Osteocyte (in vitro differentiated cells): ENCODE measurements around the gene ADAMTSL1. TPM values are rescaled to one million over a fixed set of nuclear protein-coding genes. Genes with fewer than 3 reads are reported as not detected.

Experiments
- DNase-seq: peaks from one replicate; pipeline ENCODE4 v3.0.0; 2021; ENCODE audit warnings: mixed read lengths; ENCODE audit not compliant: unreplicated experiment; ENCODE audit errors: extremely low spot score
- H3K27ac Mint-ChIP-seq: one replicate; pipeline ENCODE4 v1.8.0; 2021; ENCODE audit warnings: mild to moderate bottlenecking, mixed read lengths; ENCODE audit not compliant: unreplicated experiment
- H3K27me3 Mint-ChIP-seq: one replicate; pipeline ENCODE4 v1.8.0; 2021; ENCODE audit warnings: mixed read lengths; ENCODE audit not compliant: unreplicated experiment
- H3K36me3 Mint-ChIP-seq: one replicate; pipeline ENCODE4 v1.8.0; 2021; ENCODE audit warnings: mixed read lengths; ENCODE audit not compliant: unreplicated experiment
- H3K4me1 Mint-ChIP-seq: one replicate; pipeline ENCODE4 v1.8.0; 2021; ENCODE audit warnings: mixed read lengths; ENCODE audit not compliant: unreplicated experiment
- H3K4me3 Mint-ChIP-seq: one replicate; pipeline ENCODE4 v1.8.0; 2021; ENCODE audit warnings: mild to moderate bottlenecking, moderate library complexity, mixed read lengths; ENCODE audit not compliant: unreplicated experiment
- H3K9me3 Mint-ChIP-seq: one replicate; pipeline ENCODE4 v1.8.0; 2021; ENCODE audit warnings: mixed read lengths; ENCODE audit not compliant: unreplicated experiment
- total RNA-seq: library from RNA; stranded (reverse); gene quantifications from 2 replicates; pipeline ENCODE4 v1.2.1, GENCODE V29; 2021
- TF ChIP-seq, protein P1 (sequence below): fragments of 200-600 bp; sonication (generic); IDR thresholded peaks from 2 replicates; pipeline ENCODE4 v1.5.0; 2021; ENCODE audit warnings: antibody characterized with exemption, mild to moderate bottlenecking, moderate library complexity

ADAMTSL1 gene
- total RNA-seq, 1 donor from 2014 or later: 1.5 TPM

DNA sequence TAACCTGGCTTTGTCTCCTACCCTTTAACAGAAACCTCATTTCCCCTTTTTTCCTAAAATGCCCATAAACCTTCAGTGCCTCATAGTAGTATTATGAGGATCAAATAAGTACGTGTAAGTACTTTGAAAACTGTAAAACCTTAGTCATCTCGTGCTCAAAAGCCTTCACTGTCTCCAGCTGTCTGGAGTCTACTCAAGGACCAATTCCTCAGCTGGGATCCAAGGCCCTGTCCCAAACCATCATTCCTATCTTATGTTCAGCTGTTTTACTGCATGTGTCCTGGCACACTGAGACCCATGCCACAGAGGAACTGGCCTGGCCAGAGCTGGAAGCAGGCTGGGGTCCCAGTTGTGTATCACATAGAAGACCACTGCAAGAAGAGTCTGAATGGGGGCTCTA lies 15.9 kb downstream of the ADAMTSL1 start:
- Mint-ChIP-seq H3K4me3 (no peak overlapping the region), H3K36me3 (no peaks in the 10 kb centered on the region), H3K4me1 (peaks cover 3% of the 10 kb centered on the region), H3K27ac (no peak overlapping the region), H3K27me3 (no peaks in the 10 kb centered on the region), H3K9me3 (no peaks in the 10 kb centered on the region)
- TF ChIP-seq, protein P1, sequence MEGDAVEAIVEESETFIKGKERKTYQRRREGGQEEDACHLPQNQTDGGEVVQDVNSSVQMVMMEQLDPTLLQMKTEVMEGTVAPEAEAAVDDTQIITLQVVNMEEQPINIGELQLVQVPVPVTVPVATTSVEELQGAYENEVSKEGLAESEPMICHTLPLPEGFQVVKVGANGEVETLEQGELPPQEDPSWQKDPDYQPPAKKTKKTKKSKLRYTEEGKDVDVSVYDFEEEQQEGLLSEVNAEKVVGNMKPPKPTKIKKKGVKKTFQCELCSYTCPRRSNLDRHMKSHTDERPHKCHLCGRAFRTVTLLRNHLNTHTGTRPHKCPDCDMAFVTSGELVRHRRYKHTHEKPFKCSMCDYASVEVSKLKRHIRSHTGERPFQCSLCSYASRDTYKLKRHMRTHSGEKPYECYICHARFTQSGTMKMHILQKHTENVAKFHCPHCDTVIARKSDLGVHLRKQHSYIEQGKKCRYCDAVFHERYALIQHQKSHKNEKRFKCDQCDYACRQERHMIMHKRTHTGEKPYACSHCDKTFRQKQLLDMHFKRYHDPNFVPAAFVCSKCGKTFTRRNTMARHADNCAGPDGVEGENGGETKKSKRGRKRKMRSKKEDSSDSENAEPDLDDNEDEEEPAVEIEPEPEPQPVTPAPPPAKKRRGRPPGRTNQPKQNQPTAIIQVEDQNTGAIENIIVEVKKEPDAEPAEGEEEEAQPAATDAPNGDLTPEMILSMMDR: no peak
- no peak for DNase-seq

DNA sequence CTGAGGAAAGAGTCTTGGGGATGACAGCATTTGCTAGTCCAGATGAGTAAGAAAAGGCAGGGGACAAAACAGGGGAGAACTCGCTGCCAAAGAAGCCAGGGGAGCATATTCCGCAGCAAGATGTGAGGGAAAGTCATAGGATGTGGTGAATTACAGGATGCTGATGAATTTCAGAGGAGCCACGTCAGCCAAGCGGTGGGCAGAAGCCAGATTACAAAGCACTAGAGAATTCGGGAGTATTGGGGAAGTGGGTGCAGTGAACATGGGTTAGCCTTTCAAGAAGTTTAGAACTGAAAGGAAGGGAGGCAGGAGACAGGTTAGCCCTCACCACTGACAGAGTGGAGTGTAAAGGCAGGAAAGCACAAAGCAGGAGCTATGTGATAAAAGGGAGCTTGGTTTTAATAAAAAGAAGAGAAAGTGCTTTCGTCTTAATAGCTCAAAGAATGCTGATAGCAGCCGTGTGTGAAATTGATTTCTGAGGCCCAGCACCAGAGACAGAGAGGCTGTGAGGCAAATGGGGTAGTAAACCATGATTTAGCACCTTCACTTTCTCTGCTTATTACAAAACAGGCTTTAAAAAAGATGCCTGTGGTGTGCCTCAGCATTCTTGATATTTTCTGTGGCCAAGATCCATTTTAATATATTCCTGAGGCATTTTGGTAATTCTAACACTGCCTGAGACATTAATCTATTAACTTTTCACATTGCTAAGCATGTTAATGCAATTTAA lies 16.9 kb downstream of the ADAMTSL1 start:
- DNase-seq: no peak
- Mint-ChIP-seq H3K4me3 (no peak overlapping the region), H3K36me3 (no peaks in the 10 kb centered on the region), H3K4me1 (peaks cover 2% of the 10 kb centered on the region), H3K27me3 (no peaks in the 10 kb centered on the region), H3K27ac (no peak overlapping the region), H3K9me3 (peaks cover 1% of the 10 kb centered on the region)
- TF ChIP-seq, protein P1: no peak

DNA sequence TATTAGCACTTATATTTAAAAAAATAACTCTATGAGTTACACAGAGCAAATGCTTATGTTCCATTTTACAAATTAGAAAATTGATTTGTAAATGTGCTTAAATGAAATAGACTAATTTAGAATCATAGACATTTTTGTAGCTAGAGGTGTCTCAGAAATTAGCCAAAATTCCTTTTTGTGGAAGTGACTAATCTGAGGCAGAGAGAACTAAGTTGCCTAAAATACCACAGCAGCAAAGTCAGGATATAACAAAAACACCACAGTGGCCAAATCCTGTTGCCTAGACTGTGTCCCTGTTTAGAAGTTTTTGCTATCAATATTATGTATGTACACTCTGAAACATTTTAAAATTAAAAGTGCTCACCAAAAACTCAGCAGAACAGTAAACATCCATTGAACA lies 18.7 kb downstream of the ADAMTSL1 start:
- Mint-ChIP-seq H3K9me3 (peaks cover 5% of the 10 kb centered on the region), H3K27me3 (no peaks in the 10 kb centered on the region), H3K4me1 (peaks cover 5% of the 10 kb centered on the region), H3K27ac (no peak overlapping the region), H3K4me3 (no peak overlapping the region), H3K36me3 (no peaks in the 10 kb centered on the region)
- no peak for DNase-seq
- TF ChIP-seq, protein P1: no peak

DNA sequence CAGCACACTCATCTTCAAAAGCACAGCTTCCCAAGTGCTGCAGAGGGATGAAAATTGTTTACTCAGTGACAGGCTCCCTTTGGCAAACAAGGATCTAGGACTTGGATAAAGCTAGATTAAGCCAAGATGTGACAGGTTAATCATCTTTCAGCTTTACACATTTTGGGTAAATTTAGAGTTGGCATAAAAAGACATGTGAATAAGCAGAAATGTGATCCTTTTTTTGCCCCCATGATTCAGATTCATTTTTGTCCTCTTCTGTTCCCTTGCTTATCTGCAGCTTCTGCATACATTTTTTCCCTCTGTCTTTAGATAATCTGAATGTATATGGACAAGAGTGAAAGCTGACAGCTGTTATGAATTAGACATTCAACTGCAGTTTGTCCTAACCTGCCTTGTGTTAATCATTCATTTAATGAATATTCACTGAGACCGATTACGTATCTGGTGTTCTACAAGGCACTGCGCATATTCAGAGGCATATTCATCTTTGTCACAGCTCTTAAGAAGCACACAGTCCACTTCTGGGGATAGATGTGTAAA lies 19.6 kb downstream of the ADAMTSL1 start:
- DNase-seq: no peak
- peaks cover 5% of the 10 kb centered on the region for H3K4me1 Mint-ChIP-seq
- TF ChIP-seq, protein P1: no peak
- H3K27ac Mint-ChIP-seq: no peak overlapping the region
- H3K4me3 Mint-ChIP-seq: no peak overlapping the region
- no peaks in the 10 kb centered on the region for H3K36me3 Mint-ChIP-seq
- peaks cover 5% of the 10 kb centered on the region for H3K9me3 Mint-ChIP-seq
- no peaks in the 10 kb centered on the region for H3K27me3 Mint-ChIP-seq

DNA sequence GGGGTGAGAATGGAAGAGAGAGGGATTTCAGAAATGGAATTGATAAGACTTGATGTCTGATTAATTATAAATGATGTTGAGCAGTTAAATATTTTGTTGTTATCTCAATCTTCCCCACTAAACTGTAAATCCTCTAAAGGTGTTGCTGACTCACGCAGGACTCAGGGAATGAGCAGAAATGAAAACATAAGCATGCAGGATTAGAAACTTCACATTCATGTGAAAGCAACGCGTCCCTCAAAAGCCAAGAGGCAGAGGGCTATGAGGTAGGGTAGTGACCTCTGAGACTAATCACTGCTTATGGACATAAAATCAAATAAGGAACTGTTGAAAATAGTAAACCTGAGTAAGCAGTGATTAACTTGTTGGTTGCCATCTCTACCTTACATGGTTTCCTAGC lies 21.1 kb downstream of the ADAMTSL1 start:
- Mint-ChIP-seq H3K27ac (no peak overlapping the region), H3K4me1 (peaks cover 5% of the 10 kb centered on the region), H3K36me3 (no peaks in the 10 kb centered on the region)

More for the DNA sequence above, 21.1 kb downstream of the ADAMTSL1 start:
- peaks cover 5% of the 10 kb centered on the region for H3K9me3 Mint-ChIP-seq
- no peaks in the 10 kb centered on the region for H3K27me3 Mint-ChIP-seq
- no peak for DNase-seq
- no peak overlapping the region for H3K4me3 Mint-ChIP-seq
- TF ChIP-seq, protein P1: no peak
